Measurements from ENCODE around the gene RNF208.

DNA sequence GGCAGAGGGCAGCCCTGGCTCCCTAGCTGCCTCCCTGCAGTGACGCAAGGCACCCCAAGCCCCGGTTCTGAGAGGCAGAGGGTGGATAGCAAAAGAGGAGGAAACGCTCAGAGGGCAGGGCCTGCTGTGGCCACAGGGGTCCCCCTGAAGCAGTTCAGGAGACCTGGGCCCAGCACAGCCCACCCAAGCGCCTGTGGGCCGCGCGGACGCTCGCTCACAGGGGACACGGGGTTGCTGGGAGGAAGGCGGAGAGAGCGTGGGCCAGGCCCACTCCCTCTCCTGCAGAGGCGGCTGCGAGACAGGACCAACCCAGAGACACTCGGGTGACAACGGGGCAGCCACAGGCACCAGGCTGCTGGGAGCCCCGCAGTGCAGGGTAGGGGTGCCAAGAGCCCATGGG is 42.3 kb downstream of the RNF208 start:
- TF ChIP-seq, protein P1, sequence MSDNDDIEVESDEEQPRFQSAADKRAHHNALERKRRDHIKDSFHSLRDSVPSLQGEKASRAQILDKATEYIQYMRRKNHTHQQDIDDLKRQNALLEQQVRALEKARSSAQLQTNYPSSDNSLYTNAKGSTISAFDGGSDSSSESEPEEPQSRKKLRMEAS (IDR thresholded peaks at IDR 0.05) = no peak
- no peak for TF ChIP-seq CEBPB (IDR thresholded peaks at IDR 0.05)
- TF ChIP-seq, protein P2, sequence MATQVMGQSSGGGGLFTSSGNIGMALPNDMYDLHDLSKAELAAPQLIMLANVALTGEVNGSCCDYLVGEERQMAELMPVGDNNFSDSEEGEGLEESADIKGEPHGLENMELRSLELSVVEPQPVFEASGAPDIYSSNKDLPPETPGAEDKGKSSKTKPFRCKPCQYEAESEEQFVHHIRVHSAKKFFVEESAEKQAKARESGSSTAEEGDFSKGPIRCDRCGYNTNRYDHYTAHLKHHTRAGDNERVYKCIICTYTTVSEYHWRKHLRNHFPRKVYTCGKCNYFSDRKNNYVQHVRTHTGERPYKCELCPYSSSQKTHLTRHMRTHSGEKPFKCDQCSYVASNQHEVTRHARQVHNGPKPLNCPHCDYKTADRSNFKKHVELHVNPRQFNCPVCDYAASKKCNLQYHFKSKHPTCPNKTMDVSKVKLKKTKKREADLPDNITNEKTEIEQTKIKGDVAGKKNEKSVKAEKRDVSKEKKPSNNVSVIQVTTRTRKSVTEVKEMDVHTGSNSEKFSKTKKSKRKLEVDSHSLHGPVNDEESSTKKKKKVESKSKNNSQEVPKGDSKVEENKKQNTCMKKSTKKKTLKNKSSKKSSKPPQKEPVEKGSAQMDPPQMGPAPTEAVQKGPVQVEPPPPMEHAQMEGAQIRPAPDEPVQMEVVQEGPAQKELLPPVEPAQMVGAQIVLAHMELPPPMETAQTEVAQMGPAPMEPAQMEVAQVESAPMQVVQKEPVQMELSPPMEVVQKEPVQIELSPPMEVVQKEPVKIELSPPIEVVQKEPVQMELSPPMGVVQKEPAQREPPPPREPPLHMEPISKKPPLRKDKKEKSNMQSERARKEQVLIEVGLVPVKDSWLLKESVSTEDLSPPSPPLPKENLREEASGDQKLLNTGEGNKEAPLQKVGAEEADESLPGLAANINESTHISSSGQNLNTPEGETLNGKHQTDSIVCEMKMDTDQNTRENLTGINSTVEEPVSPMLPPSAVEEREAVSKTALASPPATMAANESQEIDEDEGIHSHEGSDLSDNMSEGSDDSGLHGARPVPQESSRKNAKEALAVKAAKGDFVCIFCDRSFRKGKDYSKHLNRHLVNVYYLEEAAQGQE (IDR thresholded peaks at IDR 0.05; ENCODE audit: low read depth) = no peak
- TF ChIP-seq EP300 (IDR thresholded peaks at IDR 0.05; ENCODE audit: borderline replicate concordance) = no peak
- no peak for TF ChIP-seq TAF1 (IDR thresholded peaks at IDR 0.05; ENCODE audit: low read depth)
- no peak for TF ChIP-seq CREB1 (IDR thresholded peaks at IDR 0.05; ENCODE audit: low read depth)
- no peak for TF ChIP-seq YY1 (IDR thresholded peaks at IDR 0.05; ENCODE audit: low read depth)
- no peak for TF ChIP-seq RAD21 (IDR thresholded peaks at IDR 0.05; ENCODE audit: low read depth)
- no peak for TF ChIP-seq EGR1 (IDR thresholded peaks at IDR 0.05)
